NB4 (cell line): ENCODE results near the gene CEACAM21.
"Not testable (repeated sequence)": the region's sequence is repeated elsewhere in the genome, so short reads cannot be mapped to it uniquely, and the experiment has no call there.

ENCODE experiments used
- MYC ChIP-seq: IDR thresholded peaks from 2 replicates; pipeline ENCODE4 v1.6.1; 2011; ENCODE audit warnings: low read depth, low read length
- POLR2A ChIP-seq: IDR thresholded peaks from 2 replicates; pipeline ENCODE4 v1.6.1; 2011; ENCODE audit warnings: mild to moderate bottlenecking; ENCODE audit not compliant: insufficient read length; ENCODE audit errors: extremely low read depth
- TF ChIP-seq, protein P1 (sequence below): IDR thresholded peaks from one replicate; pipeline ENCODE4 v1.5.1; 2012; ENCODE audit warnings: low read depth, low read length

DNA sequence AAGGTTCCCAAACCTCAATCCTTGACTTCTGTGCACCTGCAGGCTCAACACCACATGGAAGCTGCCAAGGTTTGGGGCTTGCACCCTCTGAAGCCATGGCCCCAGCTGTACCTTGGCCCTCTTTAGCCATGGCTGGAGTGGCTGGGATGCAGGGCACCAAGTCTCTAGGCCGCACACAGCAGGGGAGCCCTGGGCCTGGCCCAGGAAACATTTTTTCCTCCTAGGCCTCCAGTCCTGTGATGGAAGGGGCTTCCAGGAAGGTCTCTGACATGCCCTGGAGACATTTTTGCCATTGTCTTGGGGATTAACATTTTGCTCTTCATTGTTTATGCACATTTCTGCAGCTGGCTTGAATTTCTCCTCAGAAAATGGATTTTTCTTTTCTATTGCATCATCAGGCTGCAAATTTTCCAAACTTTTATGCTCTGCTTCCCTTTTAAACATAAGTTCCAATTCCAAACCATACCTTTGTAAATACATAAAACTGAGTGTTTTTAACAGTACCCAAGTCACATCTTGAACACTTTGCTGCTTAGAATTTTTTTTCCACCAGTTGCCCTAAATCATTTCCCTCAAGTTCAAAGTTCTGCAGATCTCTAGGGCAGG, 6.7 kb downstream of the CEACAM21 start:
- TF ChIP-seq, protein P1, sequence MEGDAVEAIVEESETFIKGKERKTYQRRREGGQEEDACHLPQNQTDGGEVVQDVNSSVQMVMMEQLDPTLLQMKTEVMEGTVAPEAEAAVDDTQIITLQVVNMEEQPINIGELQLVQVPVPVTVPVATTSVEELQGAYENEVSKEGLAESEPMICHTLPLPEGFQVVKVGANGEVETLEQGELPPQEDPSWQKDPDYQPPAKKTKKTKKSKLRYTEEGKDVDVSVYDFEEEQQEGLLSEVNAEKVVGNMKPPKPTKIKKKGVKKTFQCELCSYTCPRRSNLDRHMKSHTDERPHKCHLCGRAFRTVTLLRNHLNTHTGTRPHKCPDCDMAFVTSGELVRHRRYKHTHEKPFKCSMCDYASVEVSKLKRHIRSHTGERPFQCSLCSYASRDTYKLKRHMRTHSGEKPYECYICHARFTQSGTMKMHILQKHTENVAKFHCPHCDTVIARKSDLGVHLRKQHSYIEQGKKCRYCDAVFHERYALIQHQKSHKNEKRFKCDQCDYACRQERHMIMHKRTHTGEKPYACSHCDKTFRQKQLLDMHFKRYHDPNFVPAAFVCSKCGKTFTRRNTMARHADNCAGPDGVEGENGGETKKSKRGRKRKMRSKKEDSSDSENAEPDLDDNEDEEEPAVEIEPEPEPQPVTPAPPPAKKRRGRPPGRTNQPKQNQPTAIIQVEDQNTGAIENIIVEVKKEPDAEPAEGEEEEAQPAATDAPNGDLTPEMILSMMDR, result not testable (repeated sequence)
- TF ChIP-seq MYC, POLR2A: not testable (repeated sequence)
